Measurements from ENCODE around the gene CD58.
"Not testable (repeated sequence)": the region's sequence is repeated elsewhere in the genome, so short reads cannot be mapped to it uniquely, and the experiment has no call there.

Gene CD58

GRCh38 chr1:116570358-116571214 lies at the start of gene CD58:
Gene CD58, minus strand, starts transcription at chr1:116571026. Its CDS starts 54 bp downstream, at chr1:116570972.
- peak; percentile 88 for DNase-seq (ENCODE audit: low spot score)

- DNase-seq (ENCODE audit: low spot score), result not testable (repeated sequence)
These were observed 49.6 kb upstream of the CD58 start for GRCh38 chr1:116620392-116620791.

- not testable (repeated sequence) for DNase-seq (ENCODE audit: low spot score)
These were observed 48.3 kb upstream of the CD58 start for GRCh38 chr1:116619106-116619505.

GRCh38 chr1:116617808-116618207 lies 47.0 kb upstream of the CD58 start:
- DNase-seq (ENCODE audit: low spot score), result not testable (repeated sequence)

GRCh38 chr1:116613825-116614224 lies 43.0 kb upstream of the CD58 start:
- not testable (repeated sequence) for DNase-seq (ENCODE audit: low spot score)

- not testable (repeated sequence) for DNase-seq (ENCODE audit: low spot score)
These were observed 39.1 kb upstream of the CD58 start for GRCh38 chr1:116609801-116610371.

GRCh38 chr1:116608841-116609240 lies 38.0 kb upstream of the CD58 start:
- not testable (repeated sequence) for DNase-seq (ENCODE audit: low spot score)

GRCh38 chr1:116608151-116608550 lies 37.3 kb upstream of the CD58 start:
- DNase-seq (ENCODE audit: low spot score), result not testable (repeated sequence)

GRCh38 chr1:116607463-116607862 lies 36.6 kb upstream of the CD58 start:
- not testable (repeated sequence) for DNase-seq (ENCODE audit: low spot score)

- DNase-seq (ENCODE audit: low spot score), result not testable (repeated sequence)
These were observed 35.2 kb upstream of the CD58 start for GRCh38 chr1:116606067-116606466.

GRCh38 chr1:116605315-116605714 lies 34.5 kb upstream of the CD58 start:
- no peak for DNase-seq (ENCODE audit: low spot score)

GRCh38 chr1:116604408-116604807 lies 33.6 kb upstream of the CD58 start:
- DNase-seq (ENCODE audit: low spot score), result not testable (repeated sequence)

- DNase-seq (ENCODE audit: low spot score), result not testable (repeated sequence)
These were observed 32.8 kb upstream of the CD58 start for GRCh38 chr1:116603646-116604045.

GRCh38 chr1:116599369-116599768 lies 28.5 kb upstream of the CD58 start:
- DNase-seq (ENCODE audit: low spot score), result not testable (repeated sequence)

- not testable (repeated sequence) for DNase-seq (ENCODE audit: low spot score)
These were observed 27.7 kb upstream of the CD58 start for GRCh38 chr1:116598420-116599036.

- not testable (repeated sequence) for DNase-seq (ENCODE audit: low spot score)
These were observed 26.6 kb upstream of the CD58 start for GRCh38 chr1:116597388-116597787.

GRCh38 chr1:116596742-116597307 lies 26.0 kb upstream of the CD58 start:
- DNase-seq (ENCODE audit: low spot score), result not testable (repeated sequence)

- peak; percentile 63 for DNase-seq (ENCODE audit: low spot score)
These were observed 25.3 kb upstream of the CD58 start for GRCh38 chr1:116595946-116596741.

GRCh38 chr1:116595065-116595840 lies 24.4 kb upstream of the CD58 start:
- DNase-seq (ENCODE audit: low spot score), result peak; percentile 23

GRCh38 chr1:116593977-116594376 lies 23.2 kb upstream of the CD58 start:
- not testable (repeated sequence) for DNase-seq (ENCODE audit: low spot score)

- DNase-seq (ENCODE audit: low spot score), result not testable (repeated sequence)
These were observed 22.6 kb upstream of the CD58 start for GRCh38 chr1:116593401-116593800.
